Measurements from ENCODE around the gene GALNT13. TPM values are rescaled to one million over a fixed set of nuclear protein-coding genes. Genes with fewer than 3 reads are reported as not detected.

Gene GALNT13
- polyA plus RNA-seq, 3 donors from 2014 or later: not detected

- Mint-ChIP-seq H3K4me3 (no peak overlapping the region), H3K27me3 (ENCODE audit: low read depth in 3 of 3) (no peaks in the 10 kb centered on the region), H3K4me1 (no peaks in the 10 kb centered on the region), H3K9me3 (peaks cover 6 to 28% (median 16%) of the 10 kb centered on the region in 6 donors), H3K36me3 (no peaks in the 10 kb centered on the region), H3K27ac (no peak overlapping the region)
- no peak for DNase-seq
Measured at GRCh38 chr2:154093856-154094255, 222.1 kb downstream of the GALNT13 start.

- Mint-ChIP-seq H3K27ac (no peak overlapping the region), H3K4me1 (no peaks in the 10 kb centered on the region), H3K9me3 (peaks cover 12 to 36% (median 30%) of the 10 kb centered on the region in 6 donors), H3K27me3 (ENCODE audit: low read depth in 3 of 3) (no peaks in the 10 kb centered on the region), H3K36me3 (no peaks in the 10 kb centered on the region), H3K4me3 (no peak overlapping the region)
- no peak for DNase-seq
Measured at GRCh38 chr2:154097833-154098398, 226.2 kb downstream of the GALNT13 start.

- Mint-ChIP-seq H3K36me3 (no peaks in the 10 kb centered on the region), H3K4me3 (no peak overlapping the region), H3K27me3 (ENCODE audit: low read depth in 3 of 3) (peaks cover 0 to 5% (median 1%) of the 10 kb centered on the region in 3 donors), H3K27ac (no peak overlapping the region), H3K4me1 (no peaks in the 10 kb centered on the region), H3K9me3 (peaks cover 12 to 67% (median 38%) of the 10 kb centered on the region in 6 donors)
- DNase-seq: no peak
Measured at GRCh38 chr2:154120706-154121105, 249.0 kb downstream of the GALNT13 start.

GRCh38 chr2:154125891-154126290, 254.2 kb downstream of the GALNT13 start:
- H3K27ac Mint-ChIP-seq: no peak overlapping the region
- H3K4me3 Mint-ChIP-seq: no peak overlapping the region
- H3K36me3 Mint-ChIP-seq: no peaks in the 10 kb centered on the region
- DNase-seq: no peak
- H3K9me3 Mint-ChIP-seq: peaks cover 8 to 43% (median 14%) of the 10 kb centered on the region in 6 donors
- H3K27me3 Mint-ChIP-seq (ENCODE audit: low read depth in 3 of 3): no peaks in the 10 kb centered on the region
- H3K4me1 Mint-ChIP-seq: no peaks in the 10 kb centered on the region

GRCh38 chr2:154130821-154131220, 259.1 kb downstream of the GALNT13 start:
- Mint-ChIP-seq H3K4me3 (no peak overlapping the region), H3K27me3 (ENCODE audit: low read depth in 3 of 3) (no peaks in the 10 kb centered on the region), H3K36me3 (no peaks in the 10 kb centered on the region), H3K27ac (no peak overlapping the region), H3K9me3 (peaks cover 0 to 27% (median 8%) of the 10 kb centered on the region in 6 donors), H3K4me1 (no peaks in the 10 kb centered on the region)
- no peak for DNase-seq

- peaks cover 0 to 20% (median 9%) of the 10 kb centered on the region in 6 donors for H3K9me3 Mint-ChIP-seq
- H3K27me3 Mint-ChIP-seq (ENCODE audit: low read depth in 3 of 3): no peaks in the 10 kb centered on the region
- H3K36me3 Mint-ChIP-seq: no peaks in the 10 kb centered on the region
Measured at GRCh38 chr2:154132827-154133226, 261.1 kb downstream of the GALNT13 start.

GRCh38 chr2:154133823-154134222, 262.1 kb downstream of the GALNT13 start:
- Mint-ChIP-seq H3K4me3 (no peak overlapping the region), H3K27me3 (ENCODE audit: low read depth in 3 of 3) (no peaks in the 10 kb centered on the region), H3K36me3 (no peaks in the 10 kb centered on the region), H3K27ac (no peak overlapping the region), H3K9me3 (peaks cover 0 to 20% (median 8%) of the 10 kb centered on the region in 6 donors), H3K4me1 (no peaks in the 10 kb centered on the region)
- DNase-seq: no peak

More at GRCh38 chr2:154132827-154133226, 261.1 kb downstream of the GALNT13 start:
- Mint-ChIP-seq H3K27ac (no peak overlapping the region), H3K4me3 (no peak overlapping the region), H3K4me1 (no peaks in the 10 kb centered on the region)
- DNase-seq: no peak

GRCh38 chr2:154140249-154141025, 268.7 kb downstream of the GALNT13 start:
- Mint-ChIP-seq H3K27me3 (ENCODE audit: low read depth in 3 of 3) (peaks cover 0 to 1% (median 0%) of the 10 kb centered on the region in 3 donors), H3K36me3 (no peaks in the 10 kb centered on the region), H3K27ac (no peak overlapping the region), H3K9me3 (peaks cover 0 to 27% (median 7%) of the 10 kb centered on the region in 6 donors), H3K4me1 (no peaks in the 10 kb centered on the region), H3K4me3 (no peak overlapping the region)
- DNase-seq: no peak

GRCh38 chr2:154142480-154142879, 270.8 kb downstream of the GALNT13 start:
- Mint-ChIP-seq H3K9me3 (peaks cover 0 to 23% (median 4%) of the 10 kb centered on the region in 6 donors), H3K27me3 (ENCODE audit: low read depth in 3 of 3) (peaks cover 0 to 1% (median 0%) of the 10 kb centered on the region in 3 donors), H3K4me1 (no peaks in the 10 kb centered on the region), H3K27ac (no peak overlapping the region), H3K4me3 (no peak overlapping the region), H3K36me3 (no peaks in the 10 kb centered on the region)
- DNase-seq: no peak

- Mint-ChIP-seq H3K27ac (no peak overlapping the region), H3K4me3 (no peak overlapping the region), H3K9me3 (peaks cover 0 to 24% (median 4%) of the 10 kb centered on the region in 6 donors), H3K4me1 (no peaks in the 10 kb centered on the region), H3K27me3 (ENCODE audit: low read depth in 3 of 3) (peaks cover 0 to 1% (median 0%) of the 10 kb centered on the region in 3 donors), H3K36me3 (no peaks in the 10 kb centered on the region)
- no peak for DNase-seq
Measured at GRCh38 chr2:154143105-154143504, 271.4 kb downstream of the GALNT13 start.

- Mint-ChIP-seq H3K4me1 (no peaks in the 10 kb centered on the region), H3K27me3 (ENCODE audit: low read depth in 3 of 3) (peaks cover 0 to 2% (median 0%) of the 10 kb centered on the region in 3 donors), H3K9me3 (peaks cover 17 to 41% (median 32%) of the 10 kb centered on the region in 6 donors), H3K27ac (no peak overlapping the region), H3K36me3 (no peaks in the 10 kb centered on the region), H3K4me3 (no peak overlapping the region)
- no peak for DNase-seq
Measured at GRCh38 chr2:154158101-154158500, 286.4 kb downstream of the GALNT13 start.

- Mint-ChIP-seq H3K9me3 (peaks cover 17 to 48% (median 39%) of the 10 kb centered on the region in 6 donors), H3K4me3 (no peak overlapping the region), H3K36me3 (no peaks in the 10 kb centered on the region), H3K27me3 (ENCODE audit: low read depth in 3 of 3) (no peaks in the 10 kb centered on the region), H3K4me1 (no peaks in the 10 kb centered on the region), H3K27ac (no peak overlapping the region)
- no peak for DNase-seq
Measured at GRCh38 chr2:154161286-154161685, 289.6 kb downstream of the GALNT13 start.

- H3K27me3 Mint-ChIP-seq (ENCODE audit: low read depth in 3 of 3): no peaks in the 10 kb centered on the region
- H3K4me3 Mint-ChIP-seq: no peak overlapping the region
- H3K9me3 Mint-ChIP-seq: peaks cover 3 to 29% (median 25%) of the 10 kb centered on the region in 6 donors
- no peaks in the 10 kb centered on the region for H3K36me3 Mint-ChIP-seq
- no peak overlapping the region for H3K27ac Mint-ChIP-seq
- DNase-seq: no peak
- no peaks in the 10 kb centered on the region for H3K4me1 Mint-ChIP-seq
Measured at GRCh38 chr2:154170400-154170799, 298.7 kb downstream of the GALNT13 start.

- peaks cover 0 to 17% (median 16%) of the 10 kb centered on the region in 6 donors for H3K9me3 Mint-ChIP-seq
- no peak overlapping the region for H3K27ac Mint-ChIP-seq
- no peaks in the 10 kb centered on the region for H3K27me3 Mint-ChIP-seq (ENCODE audit: low read depth in 3 of 3)
- H3K4me3 Mint-ChIP-seq: no peak overlapping the region
- DNase-seq: no peak
- no peaks in the 10 kb centered on the region for H3K4me1 Mint-ChIP-seq
- no peaks in the 10 kb centered on the region for H3K36me3 Mint-ChIP-seq
Measured at GRCh38 chr2:154173164-154173563, 301.4 kb downstream of the GALNT13 start.

Data from immature natural killer cell (primary cell).